HG02884 (cell line): ENCODE results near the gene ERBB2.

Experiments
- ATAC-seq: cut with Tn5 transposase; IDR thresholded peaks from one replicate; pipeline ENCODE4 v1.9.1; 2021; ENCODE audit warnings: mild to moderate bottlenecking, moderate library complexity; ENCODE audit not compliant: unreplicated experiment

The ERBB2 gene

DNA sequence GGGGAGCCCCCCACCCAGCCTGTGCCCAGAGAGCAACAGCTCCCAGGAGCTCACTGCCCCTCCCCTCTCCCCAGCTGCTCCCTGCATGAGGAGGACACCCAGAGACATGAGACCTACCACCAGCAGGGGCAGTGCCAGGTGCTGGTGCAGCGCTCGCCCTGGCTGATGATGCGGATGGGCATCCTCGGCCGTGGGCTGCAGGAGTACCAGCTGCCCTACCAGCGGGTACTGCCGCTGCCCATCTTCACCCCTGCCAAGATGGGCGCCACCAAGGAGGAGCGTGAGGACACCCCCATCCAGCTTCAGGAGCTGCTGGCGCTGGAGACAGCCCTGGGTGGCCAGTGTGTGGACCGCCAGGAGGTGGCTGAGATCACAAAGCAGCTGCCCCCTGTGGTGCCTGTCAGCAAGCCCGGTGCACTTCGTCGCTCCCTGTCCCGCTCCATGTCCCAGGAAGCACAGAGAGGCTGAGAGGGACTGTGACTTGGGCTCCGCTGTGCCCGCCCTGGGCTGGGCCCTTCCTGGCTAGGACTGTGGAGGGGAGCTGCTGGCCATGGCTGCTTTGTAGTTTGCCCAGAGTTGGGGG is 34.1 kb upstream of the ERBB2 start:
- ATAC-seq, result no peak

DNA sequence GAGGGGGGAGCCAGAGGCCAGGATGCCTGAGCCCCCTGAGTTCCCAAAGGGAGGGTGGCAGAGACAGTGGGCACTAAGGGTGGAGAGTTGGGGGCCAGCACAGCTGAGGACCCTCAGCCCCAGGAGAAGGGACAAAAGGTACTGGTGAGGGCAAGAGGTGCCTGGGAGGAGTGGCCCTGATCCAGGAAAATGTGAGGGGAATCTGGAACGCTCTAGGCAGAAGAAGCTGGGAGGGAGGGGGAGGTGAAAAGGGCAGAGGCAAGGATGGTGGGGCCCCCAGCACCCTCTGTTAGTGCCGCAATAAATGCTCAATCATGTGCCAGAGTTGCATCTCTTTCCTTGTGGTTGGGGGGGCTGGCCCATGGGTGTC is 33.6 kb upstream of the ERBB2 start:
- no peak for ATAC-seq

- no peak for ATAC-seq
Measured at GRCh38 chr17:39666601-39667261, 33.1 kb upstream of the ERBB2 start.

- no peak for ATAC-seq
Measured at GRCh38 chr17:39667262-39667944, 32.5 kb upstream of the ERBB2 start.

- no peak for ATAC-seq
Measured at GRCh38 chr17:39667945-39668924, 31.6 kb upstream of the ERBB2 start, which contains the start of gene PNMT. TSS of gene PNMT (plus strand) at chr17:39668453. CDS start at chr17:39668476, 23 bp downstream.

GRCh38 chr17:39669897-39670735 is 29.7 kb upstream of the ERBB2 start:
- ATAC-seq, result no peak

- ATAC-seq, result no peak
Measured at GRCh38 chr17:39670746-39671145, 29.1 kb upstream of the ERBB2 start.

GRCh38 chr17:39671651-39672521 is 28.0 kb upstream of the ERBB2 start:
- no peak for ATAC-seq

DNA sequence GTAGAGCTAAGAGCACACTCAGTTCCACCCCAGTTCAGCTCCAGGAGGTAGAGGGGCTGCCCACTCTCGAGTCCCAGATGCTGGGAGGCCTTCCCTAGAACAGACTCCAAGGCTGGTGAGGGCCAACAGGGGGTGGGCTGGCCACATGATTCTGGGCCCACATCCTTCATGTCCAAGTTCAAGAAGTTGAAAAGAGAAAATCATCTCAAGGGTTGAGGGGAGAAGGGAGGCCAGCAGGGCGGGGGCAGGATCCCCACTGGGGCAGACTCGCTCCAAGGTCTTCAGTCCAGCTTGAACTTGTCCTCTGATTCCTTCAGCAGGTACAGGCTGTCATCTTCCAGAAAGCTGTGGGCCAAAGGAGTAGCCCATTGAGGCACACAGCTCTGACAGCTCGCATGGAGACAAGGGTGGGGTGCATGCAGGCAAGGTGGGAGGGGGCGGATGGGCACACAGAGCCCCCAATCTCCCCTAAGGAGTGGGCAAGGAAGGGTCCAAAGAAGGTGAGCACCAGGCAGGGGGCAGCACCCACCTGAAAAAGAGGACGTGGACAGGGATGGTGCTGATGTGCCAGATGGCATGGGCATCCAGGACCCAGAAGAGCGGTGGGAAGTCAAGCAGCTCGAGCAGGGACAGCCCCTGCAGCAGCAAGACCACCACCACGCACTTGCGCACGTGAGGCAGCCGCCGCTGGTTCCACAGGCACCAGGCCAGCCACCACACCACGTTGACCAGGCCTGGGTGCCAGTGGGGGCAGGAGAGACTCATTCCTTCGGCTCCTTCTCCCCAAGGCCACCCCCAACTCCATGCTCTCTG is 27.1 kb upstream of the ERBB2 start:
- ATAC-seq, result no peak

DNA sequence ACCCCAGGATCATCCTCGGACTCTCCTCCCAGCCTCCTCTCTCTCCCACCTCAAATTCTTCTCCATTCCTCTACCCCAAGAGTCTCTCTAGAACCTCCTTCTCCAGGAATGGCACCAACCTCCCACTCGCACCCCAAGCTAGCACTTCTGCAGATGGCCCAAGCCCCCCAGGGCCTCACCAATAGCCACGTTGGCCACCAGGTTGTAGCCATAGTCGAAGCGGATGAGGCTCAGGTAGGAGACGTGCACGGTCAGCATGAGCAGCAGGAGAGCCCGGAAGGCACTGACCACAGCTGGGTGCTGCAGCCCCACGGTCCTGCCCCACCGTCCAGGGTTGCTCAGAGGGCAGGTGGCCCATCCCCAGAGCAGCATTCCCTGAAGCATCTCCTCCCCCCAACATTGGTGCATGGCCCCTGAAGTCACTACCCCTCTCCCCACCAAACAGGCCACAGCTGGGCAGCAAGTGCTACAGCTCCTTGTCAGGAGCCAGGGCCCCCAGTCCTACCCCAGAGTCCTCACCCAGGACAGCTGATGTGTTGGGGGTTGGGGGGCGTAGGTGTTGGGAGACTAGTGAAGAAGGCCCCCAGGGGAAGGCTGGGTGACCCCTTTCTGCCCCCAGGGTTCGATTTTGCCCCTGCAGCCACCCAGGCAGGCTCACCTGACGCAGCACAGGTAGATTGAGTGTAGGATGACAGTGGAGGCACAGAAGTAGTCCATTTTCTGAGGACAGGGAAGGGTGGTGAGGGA is 26.4 kb upstream of the ERBB2 start:
- ATAC-seq, result no peak

GRCh38 chr17:39674179-39674578 is 25.7 kb upstream of the ERBB2 start:
- no peak for ATAC-seq

GRCh38 chr17:39674702-39675389 is 25.0 kb upstream of the ERBB2 start:
- ATAC-seq, result no peak

GRCh38 chr17:39675390-39676082 is 24.3 kb upstream of the ERBB2 start:
- no peak for ATAC-seq

GRCh38 chr17:39676198-39676819 is 23.6 kb upstream of the ERBB2 start:
- ATAC-seq, result no peak

- ATAC-seq, result no peak
Measured at GRCh38 chr17:39677072-39677471, 22.8 kb upstream of the ERBB2 start.
